GM19035 (cell line): ENCODE measurements around the gene RXFP1.

Source experiments
- ATAC-seq: cut with Tn5 transposase; IDR thresholded peaks from one replicate; pipeline ENCODE4 v1.9.1; 2021; ENCODE audit not compliant: unreplicated experiment

Gene RXFP1

DNA sequence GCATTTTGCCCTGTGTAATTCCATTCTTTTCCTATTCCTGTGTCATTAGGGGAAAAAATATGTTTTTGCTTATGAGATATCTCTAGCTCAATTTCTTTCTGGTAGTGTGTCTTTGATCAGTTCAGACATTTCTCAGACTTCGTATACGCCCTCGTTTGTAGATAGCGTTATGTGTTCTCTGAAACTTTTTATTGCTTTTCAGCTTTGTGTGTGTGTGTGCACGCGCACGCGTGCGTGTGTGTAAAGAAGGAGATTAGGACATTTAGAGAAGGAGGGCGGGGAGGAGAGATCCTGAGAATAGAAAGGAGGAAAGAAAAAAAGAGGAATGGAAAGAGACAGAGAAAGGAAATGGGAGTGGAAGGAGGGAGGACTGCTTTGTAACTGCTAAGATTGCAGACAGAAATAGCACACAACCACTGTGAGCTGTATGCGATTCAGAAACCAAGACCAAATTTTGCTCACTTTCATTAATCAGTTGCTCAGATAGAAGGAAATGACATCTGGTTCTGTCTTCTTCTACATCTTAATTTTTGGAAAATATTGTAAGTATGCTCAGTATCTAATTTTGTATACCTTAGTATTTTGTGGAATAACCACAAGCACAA is at the start of gene RXFP1:
Gene RXFP1 (plus strand): TSS at position 399 of the 605 bp plus-strand sequence. CDS start 95 bp downstream, at position 494.
- no peak for ATAC-seq

DNA sequence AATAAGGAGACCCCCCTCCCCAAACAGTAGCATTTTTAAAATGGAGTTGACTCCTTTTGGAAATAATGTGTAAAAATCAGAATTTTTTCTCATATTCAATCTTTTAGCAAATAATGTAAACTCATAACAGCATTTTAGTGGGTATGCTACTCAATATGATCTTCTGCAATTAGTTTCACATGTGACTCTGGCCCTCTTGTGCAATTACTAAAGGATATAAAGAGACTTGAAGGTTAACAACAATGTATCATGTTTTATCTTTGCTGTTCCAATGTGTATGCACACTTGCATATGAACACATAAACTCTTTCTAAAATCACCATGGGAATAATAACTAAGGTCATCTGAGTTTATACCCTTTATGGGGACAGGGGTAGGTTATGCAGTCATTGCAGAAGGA is 39.9 kb upstream of the RXFP1 start:
- ATAC-seq: no peak

DNA sequence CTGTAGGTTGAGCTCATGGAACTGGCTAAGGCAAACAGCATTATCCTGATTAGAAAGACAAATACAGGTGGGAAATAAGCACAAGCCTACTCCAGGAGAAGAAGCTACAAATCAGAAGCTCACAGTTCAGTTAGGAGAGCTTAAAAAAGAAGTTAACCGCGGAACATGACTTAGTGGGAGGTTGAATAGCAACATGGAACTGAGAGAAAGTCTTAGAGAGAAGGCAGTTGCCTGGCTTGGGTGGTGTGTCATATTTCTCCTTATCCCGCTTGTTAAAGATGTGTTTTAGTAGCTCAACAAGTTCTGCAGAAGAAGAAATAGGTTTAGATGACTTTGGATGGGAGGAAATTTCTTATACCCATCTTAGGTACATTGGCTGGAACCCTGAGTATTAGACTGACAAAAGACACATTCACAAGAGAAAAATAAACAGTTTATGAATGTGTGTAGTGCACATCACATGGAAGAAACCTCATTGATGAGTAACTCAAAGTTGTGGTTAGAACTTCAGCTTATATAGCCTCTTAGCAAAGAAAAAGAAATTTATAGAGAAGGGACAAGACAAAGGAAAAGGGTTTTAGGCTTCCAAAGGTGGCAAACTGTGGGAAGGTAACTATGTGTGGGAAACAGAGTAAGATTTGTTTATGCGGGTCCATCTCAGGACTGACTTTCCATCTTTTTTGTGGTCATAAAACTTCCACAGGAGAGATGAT is 37.4 kb upstream of the RXFP1 start:
- no peak for ATAC-seq

DNA sequence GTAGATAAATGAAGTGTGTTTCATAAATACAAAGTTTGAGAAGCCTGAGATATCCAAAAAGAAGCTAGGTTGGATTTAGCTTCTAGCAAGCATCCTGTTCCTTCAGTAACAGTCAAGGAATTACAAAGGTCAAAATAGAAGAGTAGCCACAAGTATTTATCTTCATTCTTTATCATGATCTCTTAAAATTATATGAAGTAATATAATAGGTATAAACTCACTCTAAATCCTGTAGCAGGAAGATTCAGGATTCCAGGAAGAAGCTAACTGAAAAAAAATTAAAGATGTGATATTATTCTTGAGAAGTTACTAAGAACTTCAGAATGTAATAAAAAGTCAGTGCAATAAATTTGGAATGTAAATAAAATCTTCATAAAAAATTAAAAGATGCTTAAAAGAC is 31.1 kb upstream of the RXFP1 start:
- ATAC-seq: no peak

DNA sequence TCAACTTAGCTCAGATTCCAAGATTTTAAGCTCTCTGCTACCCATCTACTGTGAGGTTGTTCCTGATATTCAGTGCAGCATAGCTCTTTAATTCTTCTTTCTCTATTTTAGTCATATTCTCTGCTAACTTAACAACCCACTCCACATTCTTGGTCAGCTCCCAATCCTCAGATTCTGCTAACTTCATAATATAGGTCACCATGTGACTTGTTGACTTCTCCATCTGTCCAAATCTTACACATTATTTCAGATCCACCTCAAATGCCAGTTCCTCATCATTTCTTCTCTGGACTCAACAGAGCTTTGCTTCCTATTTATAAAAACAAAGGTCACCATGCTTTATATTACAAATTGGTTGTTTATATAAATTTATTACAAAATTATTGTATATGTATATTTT is 29.3 kb upstream of the RXFP1 start:
- no peak for ATAC-seq

DNA sequence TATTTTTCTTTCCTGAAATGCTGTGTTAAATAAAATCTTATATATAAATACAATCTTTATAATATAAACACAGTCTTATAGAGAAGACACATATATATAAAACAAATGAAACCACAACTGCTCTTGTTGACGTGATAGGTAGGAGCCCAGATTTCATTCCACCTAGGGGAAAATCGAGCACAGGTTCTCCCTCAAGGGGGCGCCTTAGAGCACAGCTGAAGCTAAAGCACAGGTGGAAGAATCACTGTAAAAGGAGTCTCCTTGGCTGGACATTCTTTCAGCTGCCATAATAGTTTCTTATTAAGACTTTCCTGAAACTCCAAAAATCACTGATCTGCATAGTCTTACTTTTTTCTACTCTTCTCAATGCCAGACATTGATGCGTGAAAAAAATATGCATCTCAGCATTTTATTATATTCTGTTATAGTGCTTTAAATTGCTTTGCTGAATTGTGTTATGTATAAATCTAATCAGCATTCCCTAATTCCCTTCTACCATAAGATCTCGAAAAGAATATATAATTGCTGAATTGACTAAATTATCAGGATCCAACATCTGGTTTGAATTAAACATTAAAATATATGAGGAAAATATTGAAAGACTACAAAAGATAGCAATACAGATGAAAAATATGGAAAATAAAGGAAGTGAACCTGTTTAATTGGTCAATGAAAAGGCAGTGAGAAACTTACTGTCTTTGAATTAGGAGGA is 25.5 kb upstream of the RXFP1 start:
- no peak for ATAC-seq

DNA sequence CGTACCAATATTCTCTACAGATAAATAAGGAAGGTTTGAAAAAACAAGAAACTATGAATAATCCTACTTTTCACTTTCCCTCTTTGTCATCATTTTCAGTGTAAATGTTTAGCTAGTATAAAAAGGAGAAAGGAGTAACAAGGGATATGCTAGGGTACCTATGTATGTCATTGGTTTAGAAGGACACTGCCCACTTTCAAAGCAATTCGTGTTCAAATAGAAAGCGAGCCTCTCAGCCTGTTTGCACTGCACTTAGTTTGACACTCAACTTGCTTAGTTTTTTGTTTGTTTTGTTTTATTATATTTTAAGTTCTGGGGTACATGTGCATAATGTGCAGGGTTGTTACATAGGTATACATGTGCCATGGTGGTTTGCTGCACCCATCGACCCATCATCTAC is 21.6 kb upstream of the RXFP1 start:
- no peak for ATAC-seq

DNA sequence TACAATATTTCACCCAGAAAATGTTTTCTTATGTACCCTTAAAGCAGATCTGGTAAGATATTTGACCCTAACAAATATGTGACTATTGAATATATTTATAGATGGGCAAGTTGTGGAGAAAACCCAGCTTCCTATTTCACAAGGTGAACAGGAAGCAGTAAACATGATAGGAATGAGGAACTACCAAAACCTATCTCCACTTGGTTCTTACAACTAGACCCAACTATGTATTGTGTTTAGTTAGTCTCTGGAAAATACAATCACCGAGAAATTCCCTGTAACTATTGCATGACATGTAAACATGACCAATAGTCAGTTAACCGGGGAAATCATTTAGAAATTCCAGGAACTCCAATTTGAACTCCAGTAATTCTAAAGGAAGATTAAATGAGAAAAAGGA is 8.4 kb upstream of the RXFP1 start:
- ATAC-seq: no peak

DNA sequence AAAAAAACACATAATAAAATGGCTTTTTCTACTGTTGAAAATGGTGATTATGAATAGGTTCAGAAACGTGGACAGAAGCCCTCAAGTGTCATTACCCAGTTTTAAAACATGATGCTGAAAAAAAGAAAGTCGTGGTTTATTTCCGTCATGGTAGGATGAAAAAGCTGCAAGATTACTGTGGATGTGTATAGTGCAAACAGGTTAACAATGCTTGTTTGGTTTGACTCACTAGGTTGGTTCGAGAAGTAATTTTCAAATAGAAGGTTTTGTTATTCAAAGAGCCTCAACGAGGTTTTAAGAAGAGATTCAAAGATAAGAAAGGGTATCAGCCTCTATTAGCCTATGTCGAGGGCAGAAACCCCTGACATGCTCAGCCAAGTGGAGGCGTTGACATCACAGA is 2.5 kb upstream of the RXFP1 start:
- ATAC-seq: no peak

DNA sequence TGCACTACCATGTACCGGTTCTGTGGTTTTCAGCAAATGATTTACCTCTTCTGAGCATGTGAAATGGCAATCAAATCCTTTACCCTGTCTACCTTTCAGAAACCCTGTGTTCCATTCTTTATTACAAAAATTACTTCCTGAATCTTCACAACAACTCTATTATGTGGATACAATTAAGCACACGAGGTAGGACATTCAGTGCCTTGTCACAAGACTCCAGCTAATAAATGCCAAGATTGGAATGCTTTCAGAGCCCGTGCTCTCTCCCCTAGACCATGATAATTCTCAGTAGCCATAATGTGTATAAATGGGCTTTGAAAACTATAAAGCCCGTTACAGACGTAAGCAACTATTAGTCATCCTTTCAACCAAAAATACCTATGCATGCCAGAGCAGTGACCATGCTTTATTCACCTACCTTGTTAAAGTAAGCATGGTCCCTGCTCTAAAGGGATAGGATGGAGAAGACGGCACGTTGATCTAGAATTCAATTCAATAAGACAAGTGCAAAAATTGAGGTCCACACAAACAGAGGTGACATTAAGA is 2.4 kb downstream of the RXFP1 start:
- no peak for ATAC-seq

DNA sequence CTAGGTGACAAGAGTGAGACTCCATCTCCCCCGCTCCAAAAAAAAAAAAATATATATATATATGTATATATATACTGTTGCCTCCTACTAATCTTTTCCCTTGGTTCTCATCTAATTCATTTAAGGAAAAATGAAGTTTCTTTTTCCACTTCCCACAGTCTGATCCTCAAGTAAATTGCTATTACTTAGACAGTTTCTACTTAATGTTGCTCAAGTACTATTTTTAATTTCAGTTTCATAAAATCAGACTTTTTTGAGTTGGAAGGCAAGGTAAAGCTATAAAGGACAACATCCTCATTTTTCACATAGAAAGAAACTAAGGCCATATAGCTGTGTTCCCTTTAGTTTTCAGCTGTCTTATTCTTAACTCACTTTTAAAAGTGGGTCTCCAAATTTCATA is 5.8 kb downstream of the RXFP1 start:
- no peak for ATAC-seq

DNA sequence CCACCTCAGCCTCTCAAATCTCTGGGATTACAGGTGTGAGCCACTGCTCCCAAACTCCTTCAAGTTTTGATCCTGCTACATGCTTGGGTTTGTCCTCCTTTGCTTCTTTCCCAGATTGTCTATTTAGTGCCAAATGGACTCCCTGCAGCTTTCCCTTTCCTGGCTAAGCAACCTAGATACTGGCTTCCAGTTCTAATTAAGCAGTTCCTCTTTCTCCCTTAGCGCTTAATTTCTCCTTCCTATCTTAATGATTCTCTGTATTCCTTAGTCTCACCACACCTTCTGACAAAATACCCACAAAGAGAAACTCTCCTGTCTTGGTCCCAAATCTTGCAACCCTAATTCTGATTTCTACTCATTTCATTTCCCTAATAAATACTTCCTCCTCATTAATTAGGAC is 7.8 kb downstream of the RXFP1 start:
- ATAC-seq: no peak

DNA sequence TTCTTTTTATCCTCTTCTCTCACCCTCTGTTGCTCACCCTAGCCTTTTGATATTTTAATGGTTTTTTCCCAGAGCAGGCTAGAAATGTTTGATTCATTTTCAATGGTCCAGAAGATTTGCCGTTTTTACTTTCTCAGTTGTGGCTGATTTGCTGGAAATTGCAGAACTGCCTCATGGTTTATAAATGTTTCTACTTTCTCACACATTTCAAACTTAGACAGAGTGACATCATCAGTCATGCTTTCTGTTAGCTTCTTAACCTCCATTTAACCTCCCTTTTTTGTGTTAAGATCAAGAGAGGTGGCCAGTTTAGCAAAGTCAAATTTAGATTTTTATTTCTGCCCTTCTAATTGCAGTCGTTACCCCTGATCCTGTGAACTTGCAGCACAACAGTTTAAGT is 8.7 kb downstream of the RXFP1 start:
- no peak for ATAC-seq

DNA sequence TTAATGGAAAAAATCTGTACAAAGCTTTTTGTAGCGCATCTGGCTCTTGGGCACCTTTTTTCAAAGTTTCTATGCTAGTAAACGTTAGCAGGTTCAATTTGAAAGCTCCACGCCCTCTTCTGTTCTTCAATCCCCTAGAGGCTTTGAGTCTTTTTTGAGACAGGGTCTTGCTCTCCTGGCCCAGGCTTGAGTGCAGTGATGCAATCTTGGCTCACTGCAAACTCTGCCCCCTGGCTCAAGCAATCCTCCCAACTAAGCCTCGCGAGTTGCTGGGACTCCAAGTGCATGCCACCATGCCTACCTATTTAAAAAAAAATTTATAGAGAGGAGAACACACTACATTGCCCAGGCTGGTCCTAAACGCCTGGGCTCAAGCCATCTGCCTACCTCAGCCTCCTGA is 9.2 kb downstream of the RXFP1 start:
- no peak for ATAC-seq

DNA sequence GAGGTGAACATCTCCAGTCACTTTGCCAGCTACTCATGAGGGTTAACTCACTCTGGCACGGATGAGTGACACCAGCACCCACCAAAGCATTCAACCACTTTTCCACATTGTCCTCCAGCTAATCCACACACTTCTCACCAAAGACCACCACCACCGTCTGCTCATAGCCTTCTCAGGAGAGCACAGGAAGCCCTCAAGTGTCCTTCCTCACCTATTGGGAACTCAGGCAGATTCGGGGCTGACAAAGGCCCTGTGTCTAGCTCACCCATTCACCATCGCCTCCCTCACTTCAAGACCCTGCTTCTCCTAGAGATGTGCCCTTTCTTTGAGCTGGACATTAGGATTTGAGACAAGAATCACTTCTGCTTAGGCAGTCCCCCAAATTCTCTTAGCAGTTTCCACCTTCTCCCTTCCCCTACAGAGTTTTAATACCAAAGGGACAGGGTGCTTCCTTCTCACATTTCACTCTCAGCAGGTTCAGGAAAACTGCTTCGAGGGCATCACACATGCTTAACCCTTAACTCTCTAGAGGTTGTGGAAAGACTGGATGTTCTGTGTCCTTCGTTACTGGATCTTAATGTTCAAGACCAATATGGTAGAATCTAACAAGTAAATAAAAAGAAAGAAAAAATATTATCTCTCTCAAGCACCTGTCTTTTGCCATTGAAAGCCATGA is 11.0 kb downstream of the RXFP1 start:
- no peak for ATAC-seq

DNA sequence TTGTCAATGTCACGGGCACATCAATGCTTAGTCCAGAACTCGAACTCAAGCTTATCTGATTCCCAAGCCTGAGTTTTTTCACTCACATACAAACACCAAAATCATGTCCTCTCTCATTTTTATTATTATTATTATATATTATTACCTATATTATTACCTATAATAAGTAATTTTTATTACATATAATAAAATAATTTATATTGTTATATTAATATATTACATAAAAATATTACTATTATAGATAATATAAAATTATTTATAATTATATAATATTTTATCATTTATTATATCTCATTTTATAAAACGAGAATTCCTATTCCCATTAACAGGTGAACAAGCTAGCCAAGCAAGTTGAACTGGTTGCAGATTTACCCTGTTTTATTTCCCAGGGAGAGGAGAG is 13.0 kb downstream of the RXFP1 start:
- no peak for ATAC-seq

DNA sequence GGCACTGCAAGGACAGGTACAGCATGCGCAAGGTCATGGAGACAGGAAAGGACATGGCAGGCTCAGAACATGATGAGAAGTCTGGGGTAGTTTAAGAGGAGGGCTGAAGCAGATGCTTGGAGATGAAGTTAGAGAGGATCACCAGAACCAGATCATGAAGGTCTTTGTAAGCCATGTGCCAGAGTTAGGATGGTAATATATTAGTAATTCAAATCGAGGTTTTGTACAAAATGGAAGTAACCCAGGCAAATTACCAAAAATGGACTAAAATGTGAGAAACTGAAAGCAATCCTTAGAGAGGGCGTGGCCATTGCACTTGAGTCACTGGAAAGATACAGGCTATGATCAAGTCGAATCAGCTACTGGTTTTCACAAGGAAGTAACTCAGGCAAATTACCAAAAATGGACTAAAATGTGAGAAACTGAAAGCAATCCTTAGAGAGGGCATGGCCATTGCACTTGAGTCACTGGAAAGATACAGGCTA is 13.5 kb downstream of the RXFP1 start:
- no peak for ATAC-seq

DNA sequence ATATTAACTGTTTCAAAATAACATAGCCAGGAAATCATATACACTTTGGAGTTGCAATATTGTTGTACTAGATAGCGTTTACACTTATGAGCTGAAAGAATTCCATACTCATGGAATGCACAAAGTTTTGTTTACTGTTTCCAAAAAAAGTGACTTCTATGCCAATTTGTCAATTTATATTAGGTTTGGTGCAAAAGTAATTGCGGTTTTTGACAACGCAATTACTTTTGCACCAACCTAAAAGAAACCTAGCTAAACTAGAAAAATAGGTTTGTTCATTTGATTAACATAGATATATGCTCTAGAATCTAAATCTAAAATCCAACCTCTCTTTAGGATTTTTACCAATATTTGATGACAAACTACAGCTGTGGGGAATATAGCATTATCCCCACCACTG is 15.2 kb downstream of the RXFP1 start:
- no peak for ATAC-seq

DNA sequence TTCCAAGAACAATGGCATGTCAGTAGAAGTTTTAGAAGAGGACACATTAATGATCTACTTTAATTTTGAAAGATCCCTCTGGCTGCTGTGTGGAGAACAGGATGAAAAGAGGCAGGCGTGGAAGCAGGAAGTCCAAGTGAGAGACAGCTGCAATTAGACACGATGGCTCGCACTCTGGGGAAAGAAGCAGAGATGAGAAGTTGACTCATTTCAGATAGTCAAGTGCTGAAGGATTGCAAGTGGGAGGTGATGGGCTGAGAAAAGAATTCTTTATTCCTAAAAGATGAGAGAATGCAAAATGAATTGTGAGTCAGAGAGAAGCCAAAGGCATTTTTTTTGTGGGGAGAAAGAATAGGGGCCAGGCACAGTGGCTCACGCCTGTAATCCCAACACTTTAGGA is 16.5 kb downstream of the RXFP1 start:
- ATAC-seq: no peak

DNA sequence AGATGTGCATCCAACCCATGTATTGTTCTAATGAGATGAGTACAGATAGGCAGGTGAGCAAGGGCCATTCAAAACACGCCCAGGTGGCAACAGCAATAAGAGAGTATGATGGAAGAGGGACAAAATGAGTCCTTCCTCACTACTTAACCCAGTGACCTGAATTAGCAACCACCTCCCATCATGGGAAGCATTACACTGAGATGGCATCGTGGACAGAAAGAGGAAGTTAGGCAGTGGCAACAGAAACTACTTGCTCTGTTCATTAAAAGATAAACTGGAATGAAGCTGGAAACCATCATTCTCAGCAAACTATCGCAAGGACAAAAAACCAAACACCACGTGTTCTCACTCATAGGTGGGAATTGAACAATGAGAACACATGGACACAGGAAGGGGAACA is 17.2 kb downstream of the RXFP1 start:
- no peak for ATAC-seq

DNA sequence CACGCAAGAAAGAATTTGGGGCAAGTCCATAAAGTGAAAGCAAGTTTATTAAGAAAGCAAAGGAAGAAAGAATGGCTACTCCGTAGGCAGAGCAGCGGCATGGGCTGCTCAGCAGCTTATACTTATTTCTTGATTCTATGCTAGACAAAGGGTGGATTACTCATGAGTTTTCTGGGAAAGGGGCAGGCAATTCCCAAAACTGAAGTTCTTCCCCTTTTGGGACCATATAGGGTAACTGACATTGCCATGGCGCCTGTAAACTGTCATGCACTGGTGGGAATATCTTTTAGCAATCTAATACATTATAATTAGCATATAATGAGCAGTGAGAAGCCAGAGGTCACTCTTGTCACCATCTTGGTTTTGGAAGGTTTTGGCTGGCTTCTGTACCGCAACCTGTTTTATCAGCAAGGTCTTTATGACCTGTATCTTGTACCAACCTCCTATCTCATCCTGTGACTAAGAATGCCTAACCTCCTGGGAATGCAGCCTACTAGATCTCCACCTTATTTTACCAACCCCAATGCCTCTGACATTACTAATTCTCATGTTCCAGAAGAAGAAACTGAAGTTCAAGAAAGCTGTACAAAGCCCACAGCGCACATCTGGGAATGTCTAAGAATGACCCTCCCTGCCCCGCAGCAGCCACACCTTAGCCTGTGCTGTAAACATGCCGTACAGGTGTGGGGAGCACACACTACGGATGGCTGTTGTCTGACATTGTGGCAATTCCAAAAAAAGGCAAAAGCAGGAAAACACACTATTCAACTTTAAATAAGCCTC is 18.6 kb downstream of the RXFP1 start:
- ATAC-seq: no peak
